Smooth muscle cell of the brain vasculature (primary cell): ENCODE results near the gene SLC49A3.

Experiments used
- DNase-seq: peaks from one replicate; pipeline ENCODE4 v3.0.0-alpha.2; 2012; ENCODE audit warnings: low read depth, low spot score

Gene SLC49A3

GRCh38 chr4:666822-667544 is 22.0 kb downstream of the SLC49A3 start:
- no peak for DNase-seq

DNA sequence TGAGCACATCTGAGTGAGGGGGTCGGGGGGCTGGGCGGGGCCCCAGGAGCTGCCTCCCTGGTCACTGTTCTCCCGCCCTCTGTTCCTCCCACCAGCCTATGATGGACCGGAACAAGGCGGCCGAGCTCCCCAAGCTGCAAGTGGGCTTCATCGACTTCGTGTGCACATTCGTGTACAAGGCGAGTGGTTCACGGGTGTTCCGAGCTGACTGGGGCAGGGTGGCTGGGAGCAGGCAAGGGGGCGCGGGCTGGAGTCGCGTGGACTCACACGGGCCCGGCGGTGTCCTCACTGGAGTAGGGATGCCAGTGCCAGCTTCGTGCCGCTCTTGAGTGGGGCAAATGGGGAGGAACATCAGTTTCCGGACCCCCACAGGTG is 22.5 kb downstream of the SLC49A3 start:
- DNase-seq, result no peak

GRCh38 chr4:665751-666435 is 23.1 kb downstream of the SLC49A3 start:
- DNase-seq, result no peak

DNA sequence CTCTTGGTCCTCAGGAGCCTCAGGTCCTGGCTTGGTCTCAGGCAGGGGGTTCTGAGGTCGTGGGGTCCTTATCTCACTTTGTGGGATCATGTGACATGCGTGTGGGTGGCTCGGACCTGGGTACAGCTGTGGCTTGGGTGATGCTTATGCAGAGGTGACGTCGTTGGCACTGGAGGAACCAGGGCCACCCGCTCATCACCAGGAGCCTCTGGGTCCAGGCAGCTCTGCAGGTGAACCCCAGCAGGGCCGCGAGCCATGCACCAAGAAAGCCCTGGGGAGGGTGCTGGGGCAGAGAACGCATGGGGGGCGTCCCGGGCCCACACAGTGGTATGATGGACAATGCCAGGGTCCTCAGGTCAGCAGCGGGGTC is 23.6 kb downstream of the SLC49A3 start:
- DNase-seq, result no peak

DNA sequence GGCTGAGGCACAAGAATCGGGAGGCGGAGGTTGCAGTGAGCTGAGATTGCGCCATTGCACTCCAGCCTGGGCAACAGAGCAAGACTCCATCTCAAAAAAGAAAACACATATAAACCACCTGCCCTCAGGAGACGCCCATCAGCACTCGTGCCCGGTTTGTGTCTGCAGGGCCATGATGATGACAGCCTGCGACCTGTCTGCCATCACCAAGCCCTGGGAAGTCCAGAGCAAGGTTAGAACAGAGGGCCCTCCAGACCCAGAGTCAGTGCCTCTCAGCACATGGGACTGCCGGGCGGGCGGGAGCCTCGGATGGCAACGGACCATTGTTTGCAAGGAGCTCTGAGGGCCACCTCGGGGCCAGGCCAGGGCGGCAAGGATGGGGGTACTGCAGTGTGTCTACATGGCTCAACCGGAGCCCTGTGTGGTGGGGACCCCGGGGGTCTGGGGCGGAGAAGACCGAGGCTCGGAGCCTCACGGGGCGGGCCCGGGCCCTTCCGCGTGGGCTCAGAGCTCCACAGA is 24.2 kb downstream of the SLC49A3 start:
- no peak for DNase-seq

- no peak for DNase-seq
Measured at GRCh38 chr4:663438-664428, 25.2 kb downstream of the SLC49A3 start.

- no peak for DNase-seq
Measured at GRCh38 chr4:663046-663437, 25.9 kb downstream of the SLC49A3 start.

- DNase-seq, result no peak
Measured at GRCh38 chr4:661881-662761, 26.8 kb downstream of the SLC49A3 start.

- DNase-seq, result no peak
Measured at GRCh38 chr4:661231-661630, 27.7 kb downstream of the SLC49A3 start.

DNA sequence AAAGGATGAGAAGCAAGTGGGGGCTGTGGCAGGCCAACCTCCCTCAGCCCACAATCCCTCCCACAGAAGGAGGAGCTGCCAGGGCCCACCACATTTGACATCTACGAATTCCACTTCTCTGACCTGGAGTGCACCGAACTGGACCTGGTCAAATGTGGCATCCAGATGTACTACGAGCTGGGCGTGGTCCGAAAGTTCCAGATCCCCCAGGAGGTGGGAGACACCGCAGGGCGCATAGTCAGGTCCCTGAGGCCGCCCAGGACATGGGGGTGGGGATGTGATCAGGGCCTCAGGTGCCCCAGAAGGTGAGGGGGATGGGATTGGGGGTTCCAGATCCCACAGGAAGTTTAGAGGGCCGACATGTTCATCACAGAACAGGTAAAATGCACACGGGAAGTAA is 28.6 kb downstream of the SLC49A3 start:
- DNase-seq, result no peak

DNA sequence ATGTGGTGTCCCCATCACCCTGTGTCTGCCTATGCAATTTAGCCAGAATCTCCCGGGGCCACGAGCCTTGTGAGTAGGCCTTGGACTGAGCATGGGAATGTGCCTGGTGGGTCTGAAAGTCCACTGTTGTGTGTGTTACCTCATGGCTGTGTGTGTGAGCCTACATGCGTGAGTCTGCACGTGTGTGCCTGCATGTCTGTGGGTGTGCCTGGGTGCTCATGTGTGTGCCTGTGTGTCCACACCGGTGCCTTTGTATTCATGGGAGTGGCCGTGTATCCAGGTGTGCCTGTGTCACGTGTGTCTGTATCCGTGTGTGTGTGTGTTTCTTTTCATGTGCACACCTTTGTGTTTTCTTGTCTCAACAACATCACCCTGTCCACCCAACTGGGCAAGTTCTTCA is 29.1 kb downstream of the SLC49A3 start:
- no peak for DNase-seq

- no peak for DNase-seq
Measured at GRCh38 chr4:658681-659667, 30.0 kb downstream of the SLC49A3 start.

- no peak for DNase-seq
Measured at GRCh38 chr4:657834-658667, 30.9 kb downstream of the SLC49A3 start.

- no peak for DNase-seq
Measured at GRCh38 chr4:657338-657833, 31.6 kb downstream of the SLC49A3 start.

DNA sequence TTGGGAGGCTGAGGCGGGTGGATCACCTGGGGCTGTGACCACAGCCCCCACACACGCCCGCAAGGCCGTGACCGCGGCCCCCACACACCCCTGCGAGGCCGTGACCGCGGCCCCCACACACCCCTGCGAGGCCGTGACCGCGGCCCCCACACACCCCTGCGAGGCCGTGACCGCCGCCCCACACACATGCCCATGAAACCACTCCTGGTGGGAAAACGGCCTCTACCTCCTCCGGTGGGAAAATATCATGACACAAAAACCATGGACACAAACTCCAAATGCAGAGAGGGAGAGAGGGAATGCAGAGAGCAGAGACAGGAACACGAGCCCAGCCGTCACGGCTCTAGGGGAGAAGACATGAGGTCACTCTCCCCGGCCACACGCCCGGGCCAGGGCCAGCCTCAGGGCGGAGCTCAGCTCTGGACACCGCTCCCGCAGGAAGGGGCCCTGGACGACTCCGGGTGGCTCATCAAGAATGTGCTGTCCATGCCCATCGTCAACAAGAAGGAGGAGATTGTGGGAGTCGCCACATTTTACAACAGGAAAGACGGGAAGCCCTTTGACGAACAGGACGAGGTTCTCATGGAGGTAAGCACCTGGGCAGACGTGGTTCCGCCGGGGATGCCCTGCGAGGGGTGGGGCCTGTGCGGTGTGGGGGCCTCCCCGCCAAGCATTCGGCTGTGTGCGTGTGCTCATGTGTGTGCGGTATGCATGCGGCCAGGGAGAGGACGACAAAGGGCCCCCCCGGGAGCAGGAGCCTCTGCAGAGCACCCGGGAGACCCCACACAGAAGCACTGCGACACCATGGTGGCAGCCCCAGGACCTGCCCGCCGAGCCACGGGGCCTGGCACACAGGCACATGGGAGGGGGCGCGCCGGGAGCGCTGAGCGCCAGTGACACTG is 32.3 kb downstream of the SLC49A3 start:
- no peak for DNase-seq

DNA sequence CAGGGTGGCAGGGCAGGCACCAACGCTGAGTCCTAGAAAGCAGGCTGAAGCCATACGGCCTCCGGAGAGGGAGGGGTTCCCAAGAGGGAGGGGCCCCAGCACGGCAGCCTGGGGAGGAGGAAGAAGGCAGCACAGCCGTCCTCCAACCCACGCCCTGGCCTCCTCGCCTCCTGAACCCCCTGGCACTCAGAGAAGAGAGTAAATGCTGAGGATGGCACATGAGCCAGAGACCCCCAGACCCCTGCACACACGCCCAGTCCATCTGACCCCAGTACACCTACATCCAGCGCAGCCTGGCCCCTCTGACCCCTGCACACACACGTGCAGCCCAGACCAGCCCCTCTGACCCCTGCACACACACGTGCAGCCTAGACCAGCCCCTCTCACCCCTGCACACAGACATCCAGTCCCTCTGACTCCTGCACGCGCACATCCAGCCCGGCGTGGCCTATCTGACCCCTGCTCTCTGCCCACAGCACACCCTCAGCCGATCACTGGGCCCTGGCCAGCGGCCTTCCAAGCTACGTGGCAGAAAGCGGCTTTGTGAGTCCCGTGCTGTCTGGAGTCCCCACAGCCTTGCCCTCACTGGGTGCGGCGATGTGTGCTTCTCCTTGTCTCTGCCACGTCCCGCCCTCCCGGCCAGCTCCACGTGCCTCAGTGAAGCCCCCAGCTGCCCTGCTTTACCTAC is 33.3 kb downstream of the SLC49A3 start:
- DNase-seq, result no peak

DNA sequence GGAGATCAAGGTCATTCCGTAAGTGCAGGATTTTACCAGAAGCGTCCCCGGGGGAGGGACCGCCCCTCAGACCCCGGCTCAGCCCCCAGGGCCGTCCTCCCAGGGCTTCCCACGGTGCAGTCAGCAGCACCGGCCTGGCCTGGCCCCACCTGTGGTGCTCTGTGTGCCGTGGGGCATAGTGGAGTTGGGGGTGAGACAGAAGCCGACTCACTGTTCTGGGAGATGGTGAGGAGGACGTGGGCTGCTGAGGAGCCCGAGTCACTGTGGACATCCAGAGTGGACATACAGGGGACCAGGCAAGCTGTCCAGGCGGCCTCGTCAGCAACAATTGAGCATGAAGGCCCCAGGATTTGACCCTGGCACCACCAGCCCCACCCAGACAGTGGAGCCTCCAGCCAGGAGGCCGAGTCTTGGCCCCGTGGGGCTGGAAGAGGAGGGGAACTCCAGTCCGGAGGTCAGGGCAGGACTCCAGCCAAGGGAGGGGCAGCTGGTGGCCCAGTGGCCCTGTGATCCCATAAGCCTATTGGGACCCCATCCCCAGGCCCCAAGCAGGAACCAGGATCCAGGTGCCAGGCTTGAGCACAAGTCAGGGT is 34.0 kb downstream of the SLC49A3 start:
- no peak for DNase-seq
